Measurements from ENCODE around the gene CEP83. TPM values are rescaled to one million over a fixed set of nuclear protein-coding genes. Genes with fewer than 3 reads are reported as not detected.

The CEP83 gene
- total RNA-seq, 1 donor from 2014 or later, result 16.5 TPM

DNA sequence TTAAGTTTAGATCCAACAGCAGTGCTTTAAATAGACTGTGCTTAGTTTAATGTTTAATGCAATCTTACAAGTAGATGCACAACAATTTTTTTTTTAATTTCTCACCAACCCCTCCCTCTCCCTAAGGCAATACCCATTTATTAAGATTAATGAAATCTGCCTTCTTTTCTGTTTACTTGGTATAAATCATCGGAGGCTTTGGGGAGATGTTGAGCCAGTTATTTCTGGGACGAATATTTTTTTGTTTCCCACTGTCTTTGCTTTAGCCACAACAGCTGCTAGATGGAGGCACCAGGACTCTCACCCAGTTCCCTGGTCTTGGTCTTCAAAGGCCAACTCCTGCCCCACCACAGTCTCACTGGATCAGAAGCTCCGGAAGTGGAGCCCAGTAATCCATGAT, 197.9 kb downstream of the CEP83 start:
- Histone ChIP-seq H3K36me3 (no peaks in the 10 kb centered on the region), H3K4me3 (peak overlapping the region; percentile 45 to 52), H3K27ac (peak overlapping the region; percentile 90), H3K27me3 (no peaks in the 10 kb centered on the region), H3K4me1 (peaks cover 45% of the 10 kb centered on the region), H3K9me3 (no peaks in the 10 kb centered on the region)
- TF ChIP-seq, protein P1, sequence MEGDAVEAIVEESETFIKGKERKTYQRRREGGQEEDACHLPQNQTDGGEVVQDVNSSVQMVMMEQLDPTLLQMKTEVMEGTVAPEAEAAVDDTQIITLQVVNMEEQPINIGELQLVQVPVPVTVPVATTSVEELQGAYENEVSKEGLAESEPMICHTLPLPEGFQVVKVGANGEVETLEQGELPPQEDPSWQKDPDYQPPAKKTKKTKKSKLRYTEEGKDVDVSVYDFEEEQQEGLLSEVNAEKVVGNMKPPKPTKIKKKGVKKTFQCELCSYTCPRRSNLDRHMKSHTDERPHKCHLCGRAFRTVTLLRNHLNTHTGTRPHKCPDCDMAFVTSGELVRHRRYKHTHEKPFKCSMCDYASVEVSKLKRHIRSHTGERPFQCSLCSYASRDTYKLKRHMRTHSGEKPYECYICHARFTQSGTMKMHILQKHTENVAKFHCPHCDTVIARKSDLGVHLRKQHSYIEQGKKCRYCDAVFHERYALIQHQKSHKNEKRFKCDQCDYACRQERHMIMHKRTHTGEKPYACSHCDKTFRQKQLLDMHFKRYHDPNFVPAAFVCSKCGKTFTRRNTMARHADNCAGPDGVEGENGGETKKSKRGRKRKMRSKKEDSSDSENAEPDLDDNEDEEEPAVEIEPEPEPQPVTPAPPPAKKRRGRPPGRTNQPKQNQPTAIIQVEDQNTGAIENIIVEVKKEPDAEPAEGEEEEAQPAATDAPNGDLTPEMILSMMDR (IDR thresholded peaks at IDR 0.05), result no peak
- TF ChIP-seq POLR2A (IDR thresholded peaks at IDR 0.05) (no peak), POLR2AphosphoS5 (IDR thresholded peaks at IDR 0.05; ENCODE audit: insufficient read depth in 1 of 2, low read depth in 1 of 2) (no peak)
- no peak for DNase-seq (ENCODE audit: extremely low spot score in 2 of 2)
- intact Hi-C loops (cut with DNase I), result no loop called here

DNA sequence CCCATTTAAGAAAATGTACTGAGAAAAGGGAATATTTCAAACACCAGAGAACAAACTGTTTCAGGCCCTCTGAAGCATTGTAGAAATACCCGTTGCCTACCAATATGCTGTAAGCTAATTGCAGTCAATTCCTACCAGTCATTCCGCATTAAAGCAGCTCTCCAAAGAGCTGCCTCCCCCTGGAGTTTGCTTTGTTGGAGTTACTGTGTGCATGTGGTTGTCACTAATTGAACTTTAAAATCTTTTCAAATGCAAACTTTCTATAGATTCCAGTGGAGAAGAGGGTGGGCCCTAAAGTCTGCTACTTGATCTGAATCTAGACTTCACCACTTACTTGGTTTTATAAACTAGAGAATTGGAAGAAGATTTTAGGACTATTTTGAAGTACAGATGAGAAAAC, 198.5 kb downstream of the CEP83 start:
- Histone ChIP-seq H3K27me3 (no peaks in the 10 kb centered on the region), H3K4me1 (peaks cover 39% of the 10 kb centered on the region), H3K9me3 (no peaks in the 10 kb centered on the region), H3K27ac (peak overlapping the region; percentile 90), H3K4me3 (no peak overlapping the region), H3K36me3 (no peaks in the 10 kb centered on the region)
- intact Hi-C loops (cut with DNase I), result no loop called here
- TF ChIP-seq POLR2A (IDR thresholded peaks at IDR 0.05) (no peak), POLR2AphosphoS5 (IDR thresholded peaks at IDR 0.05; ENCODE audit: insufficient read depth in 1 of 2, low read depth in 1 of 2) (no peak)
- TF ChIP-seq, protein P1 (IDR thresholded peaks at IDR 0.05), result no peak
- DNase-seq (ENCODE audit: extremely low spot score in 2 of 2), result no peak

DNA sequence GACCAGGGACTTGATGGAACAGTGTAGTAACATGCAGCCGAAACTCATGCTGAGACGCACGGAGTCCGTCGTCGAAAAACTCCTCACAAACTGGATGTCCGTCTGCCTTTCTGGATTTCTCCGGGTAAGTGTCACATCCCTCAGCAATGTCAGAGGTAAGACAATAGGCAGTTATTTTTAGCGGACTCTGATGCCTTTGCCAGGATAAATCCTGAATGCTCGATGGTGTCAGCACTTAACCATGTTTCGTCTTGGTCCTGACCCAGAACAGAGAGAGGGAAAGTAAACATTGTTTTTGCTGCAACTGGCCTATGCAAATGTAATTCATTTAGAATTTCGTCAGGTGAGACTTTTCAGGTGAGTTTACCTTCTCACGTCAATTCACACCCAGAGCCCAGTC, 198.9 kb downstream of the CEP83 start:
- TF ChIP-seq POLR2AphosphoS5 (IDR thresholded peaks at IDR 0.05; ENCODE audit: insufficient read depth in 1 of 2, low read depth in 1 of 2), result no peak
- no peak for TF ChIP-seq POLR2A (IDR thresholded peaks at IDR 0.05)
- TF ChIP-seq, protein P1 (IDR thresholded peaks at IDR 0.05), result no peak
- no peak for DNase-seq (ENCODE audit: extremely low spot score in 2 of 2)
- Histone ChIP-seq H3K9me3 (no peaks in the 10 kb centered on the region), H3K27ac (peak overlapping the region; percentile 90), H3K27me3 (no peaks in the 10 kb centered on the region), H3K4me1 (peaks cover 35% of the 10 kb centered on the region), H3K36me3 (no peaks in the 10 kb centered on the region), H3K4me3 (no peak overlapping the region)
- intact Hi-C loops (cut with DNase I), result no loop called here

DNA sequence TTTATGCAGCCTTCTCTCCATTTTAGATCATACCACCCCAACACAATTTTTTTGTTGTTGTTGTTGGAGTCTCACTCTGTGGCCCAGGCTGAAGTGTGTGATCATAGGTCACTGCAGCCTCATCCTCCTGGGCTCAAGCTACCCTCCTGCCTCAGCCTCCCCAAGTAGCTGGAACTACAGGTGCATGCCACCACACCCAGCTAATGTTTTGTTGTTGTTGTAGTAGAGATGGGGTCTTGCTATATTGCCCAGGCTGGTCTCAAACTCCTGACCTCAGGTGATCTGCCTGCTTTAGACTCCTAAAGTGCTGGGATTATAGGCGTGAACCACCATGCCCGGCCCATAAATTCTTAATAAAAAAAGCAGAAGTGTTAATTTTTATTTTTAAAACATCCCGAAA, 199.7 kb downstream of the CEP83 start:
- no peak for DNase-seq (ENCODE audit: extremely low spot score in 2 of 2)
- Histone ChIP-seq H3K27ac (no peak overlapping the region), H3K27me3 (no peaks in the 10 kb centered on the region), H3K9me3 (no peaks in the 10 kb centered on the region), H3K4me1 (peaks cover 28% of the 10 kb centered on the region), H3K36me3 (no peaks in the 10 kb centered on the region), H3K4me3 (no peak overlapping the region)
- TF ChIP-seq, protein P1 (IDR thresholded peaks at IDR 0.05), result no peak
- TF ChIP-seq POLR2AphosphoS5 (IDR thresholded peaks at IDR 0.05; ENCODE audit: insufficient read depth in 1 of 2, low read depth in 1 of 2) (no peak), POLR2A (IDR thresholded peaks at IDR 0.05) (no peak)
- intact Hi-C loops (cut with DNase I), result no loop called here

DNA sequence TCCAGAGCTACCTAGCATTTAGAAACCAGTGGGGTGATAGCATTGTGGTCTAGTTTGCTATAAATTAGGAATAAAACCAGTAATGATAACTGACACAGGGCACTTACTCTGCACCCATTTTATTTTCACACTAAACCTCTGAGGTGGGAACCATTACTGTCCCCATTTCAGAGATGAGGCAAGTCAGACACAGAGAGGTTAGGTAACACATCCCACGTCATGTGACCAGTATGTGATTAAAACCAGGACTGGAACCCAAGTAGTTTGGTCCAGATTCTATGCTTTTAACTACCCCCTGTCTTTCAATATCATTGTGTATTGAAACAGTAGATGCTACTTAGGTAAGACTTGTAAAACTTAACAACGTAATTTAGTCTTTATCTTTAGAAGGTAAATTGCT, 201.1 kb downstream of the CEP83 start:
- Histone ChIP-seq H3K9me3 (no peaks in the 10 kb centered on the region), H3K27me3 (no peaks in the 10 kb centered on the region), H3K36me3 (no peaks in the 10 kb centered on the region), H3K4me3 (no peak overlapping the region), H3K27ac (no peak overlapping the region), H3K4me1 (peaks cover 18% of the 10 kb centered on the region)
- no peak for TF ChIP-seq POLR2A (IDR thresholded peaks at IDR 0.05)
- TF ChIP-seq, protein P1 (IDR thresholded peaks at IDR 0.05), result no peak
- intact Hi-C loops (cut with DNase I), result no loop called here
- no peak for DNase-seq (ENCODE audit: extremely low spot score in 2 of 2)

Other genes starting within 250 kb of the CEP83 start
- 11.5 TPM for gene TMCC3, start 190.7 kb upstream of the CEP83 start, total RNA-seq

Data from vagina (tissue), 2 donors.